Measurements from ENCODE around the gene SPARC.

Gene SPARC

DNA sequence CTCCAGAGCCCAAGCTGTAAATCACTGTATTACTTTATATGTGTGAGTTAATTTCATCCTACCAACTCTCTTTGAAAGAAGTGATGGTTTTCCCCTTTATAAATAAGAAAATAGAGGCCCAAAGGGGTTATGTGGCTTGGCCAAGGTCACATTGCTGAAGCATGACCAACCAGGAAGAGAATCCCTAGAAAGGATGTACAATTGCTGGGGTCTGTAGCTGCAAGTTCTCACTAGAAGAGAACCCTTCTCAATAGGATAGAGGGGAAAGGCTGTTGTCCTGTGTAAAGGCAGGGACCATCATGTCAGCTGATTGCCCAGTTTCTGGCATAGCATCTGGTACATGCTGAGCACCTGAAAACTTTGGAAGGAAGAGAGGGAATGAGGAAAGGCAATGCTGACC, 56.6 kb downstream of the SPARC start:
- TF ChIP-seq, protein P1, sequence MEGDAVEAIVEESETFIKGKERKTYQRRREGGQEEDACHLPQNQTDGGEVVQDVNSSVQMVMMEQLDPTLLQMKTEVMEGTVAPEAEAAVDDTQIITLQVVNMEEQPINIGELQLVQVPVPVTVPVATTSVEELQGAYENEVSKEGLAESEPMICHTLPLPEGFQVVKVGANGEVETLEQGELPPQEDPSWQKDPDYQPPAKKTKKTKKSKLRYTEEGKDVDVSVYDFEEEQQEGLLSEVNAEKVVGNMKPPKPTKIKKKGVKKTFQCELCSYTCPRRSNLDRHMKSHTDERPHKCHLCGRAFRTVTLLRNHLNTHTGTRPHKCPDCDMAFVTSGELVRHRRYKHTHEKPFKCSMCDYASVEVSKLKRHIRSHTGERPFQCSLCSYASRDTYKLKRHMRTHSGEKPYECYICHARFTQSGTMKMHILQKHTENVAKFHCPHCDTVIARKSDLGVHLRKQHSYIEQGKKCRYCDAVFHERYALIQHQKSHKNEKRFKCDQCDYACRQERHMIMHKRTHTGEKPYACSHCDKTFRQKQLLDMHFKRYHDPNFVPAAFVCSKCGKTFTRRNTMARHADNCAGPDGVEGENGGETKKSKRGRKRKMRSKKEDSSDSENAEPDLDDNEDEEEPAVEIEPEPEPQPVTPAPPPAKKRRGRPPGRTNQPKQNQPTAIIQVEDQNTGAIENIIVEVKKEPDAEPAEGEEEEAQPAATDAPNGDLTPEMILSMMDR (conservative IDR thresholded peaks at IDR 0.05; ENCODE audit: low read depth, low read length): no peak
- H2AFZ ChIP-seq (ENCODE audit: low read depth): no peak overlapping the region

DNA sequence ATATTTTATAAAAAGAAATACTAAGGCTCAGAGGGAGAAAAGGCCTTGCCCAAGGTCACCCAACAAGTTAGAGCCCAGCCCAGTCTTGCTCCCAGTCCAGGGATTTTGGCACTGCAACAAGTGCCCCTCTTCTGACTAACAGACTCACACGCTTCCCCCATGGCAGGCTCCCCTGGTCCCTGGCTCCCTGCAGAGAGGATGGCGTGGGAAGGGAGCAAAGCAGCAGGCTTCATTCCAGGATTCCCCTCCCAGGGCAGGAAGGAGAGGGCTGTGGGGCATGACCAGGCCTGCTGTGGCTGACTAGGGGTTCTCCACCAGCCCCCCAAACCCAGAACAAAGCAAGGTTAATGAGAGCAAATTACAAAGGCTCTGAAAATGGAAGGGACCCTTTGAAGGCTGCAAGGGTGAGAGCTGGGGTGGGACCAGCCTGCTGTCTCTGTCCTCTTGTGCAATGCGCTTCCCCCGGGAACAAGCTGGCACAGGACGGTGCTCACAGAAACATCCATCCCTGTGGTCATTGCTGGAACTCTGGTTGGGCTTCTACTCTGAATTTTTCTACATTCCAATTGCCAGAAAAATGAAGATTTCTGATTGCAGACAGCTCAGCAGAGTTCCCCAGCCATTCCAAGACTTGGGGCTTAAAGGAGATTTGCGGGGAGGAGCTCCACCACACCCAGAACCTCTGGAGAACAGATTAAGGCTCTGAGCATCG, 58.4 kb downstream of the SPARC start:
- Histone ChIP-seq H3K4me2 (no peak overlapping the region), H3K27ac (no peak overlapping the region), H3K4me3 (IDR thresholded peaks at IDR 0.05; ENCODE audit: insufficient read depth, low read depth, low read length) (no peak overlapping the region), H2AFZ (ENCODE audit: low read depth) (no peak overlapping the region), H3K4me1 (ENCODE audit: low read depth, poor library complexity, severe bottlenecking) (no peaks in the 10 kb centered on the region), H3K27me3 (ENCODE audit: insufficient read depth, low read depth) (no peaks in the 10 kb centered on the region), H3K9ac (no peak overlapping the region), H3K36me3 (ENCODE audit: insufficient read depth) (no peaks in the 10 kb centered on the region), H4K20me1 (ENCODE audit: insufficient read depth) (no peaks in the 10 kb centered on the region), H3K79me2 (ENCODE audit: insufficient read depth, low read depth) (no peaks in the 10 kb centered on the region)
- TF ChIP-seq, protein P1 (conservative IDR thresholded peaks at IDR 0.05; ENCODE audit: low read depth, low read length): no peak

More for the DNA sequence above, 56.6 kb downstream of the SPARC start:
- Histone ChIP-seq H3K4me2 (no peak overlapping the region), H3K36me3 (ENCODE audit: insufficient read depth) (no peaks in the 10 kb centered on the region), H4K20me1 (ENCODE audit: insufficient read depth) (no peaks in the 10 kb centered on the region), H3K27ac (no peak overlapping the region), H3K9ac (no peak overlapping the region), H3K4me3 (IDR thresholded peaks at IDR 0.05; ENCODE audit: insufficient read depth, low read depth, low read length) (no peak overlapping the region), H3K4me1 (ENCODE audit: low read depth, poor library complexity, severe bottlenecking) (no peaks in the 10 kb centered on the region), H3K27me3 (ENCODE audit: insufficient read depth, low read depth) (no peaks in the 10 kb centered on the region), H3K79me2 (ENCODE audit: insufficient read depth, low read depth) (no peaks in the 10 kb centered on the region)

DNA sequence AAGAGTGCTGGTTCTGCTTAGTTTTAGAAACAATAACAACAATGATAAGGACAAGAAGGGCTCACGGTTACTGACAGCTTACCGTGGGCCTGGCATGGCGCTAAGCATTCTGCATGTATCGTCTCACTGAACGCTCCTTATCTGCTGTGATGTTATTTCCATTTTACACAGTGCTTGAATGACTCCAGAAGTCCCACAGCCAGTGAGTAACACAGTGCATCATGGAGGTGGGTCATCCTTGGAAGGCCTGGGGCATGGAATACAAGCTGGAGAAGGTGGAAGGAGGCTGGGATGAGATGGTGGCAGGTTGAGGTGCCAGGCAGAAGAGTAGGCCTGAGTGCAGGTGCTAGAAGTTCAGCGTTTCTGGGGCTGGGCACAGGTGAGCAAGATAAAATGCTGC, 59.1 kb downstream of the SPARC start:
- Histone ChIP-seq H3K79me2 (ENCODE audit: insufficient read depth, low read depth) (no peaks in the 10 kb centered on the region), H4K20me1 (ENCODE audit: insufficient read depth) (no peaks in the 10 kb centered on the region), H3K4me1 (ENCODE audit: low read depth, poor library complexity, severe bottlenecking) (no peaks in the 10 kb centered on the region), H3K27me3 (ENCODE audit: insufficient read depth, low read depth) (no peaks in the 10 kb centered on the region), H3K4me3 (IDR thresholded peaks at IDR 0.05; ENCODE audit: insufficient read depth, low read depth, low read length) (no peak overlapping the region), H3K27ac (no peak overlapping the region), H3K9ac (no peak overlapping the region), H3K36me3 (ENCODE audit: insufficient read depth) (no peaks in the 10 kb centered on the region), H3K4me2 (no peak overlapping the region), H2AFZ (ENCODE audit: low read depth) (no peak overlapping the region)
- TF ChIP-seq, protein P1 (conservative IDR thresholded peaks at IDR 0.05; ENCODE audit: low read depth, low read length): no peak

DNA sequence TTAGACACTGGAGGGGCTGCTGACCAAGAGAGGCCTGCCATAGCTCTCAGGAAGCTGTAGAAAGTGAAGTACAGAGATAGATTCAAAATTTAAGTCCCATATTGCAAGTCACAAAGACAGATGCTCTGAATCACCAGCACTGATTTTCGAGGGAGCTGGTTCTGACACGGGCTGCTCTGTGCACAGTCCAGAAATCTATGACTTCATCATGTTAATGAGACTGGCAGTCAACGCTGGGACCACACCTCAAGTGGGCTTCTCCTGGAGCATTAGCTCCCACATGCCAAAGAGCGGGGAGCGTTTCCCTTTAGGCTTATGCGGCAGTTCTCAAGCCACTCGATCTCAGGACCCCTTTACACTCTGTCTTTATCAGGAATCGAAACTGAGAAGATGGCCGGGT, 61.4 kb downstream of the SPARC start:
- Histone ChIP-seq H3K79me2 (ENCODE audit: insufficient read depth, low read depth) (no peaks in the 10 kb centered on the region), H3K27ac (no peak overlapping the region), H3K4me2 (no peak overlapping the region), H3K9ac (no peak overlapping the region), H3K4me3 (IDR thresholded peaks at IDR 0.05; ENCODE audit: insufficient read depth, low read depth, low read length) (no peak overlapping the region), H2AFZ (ENCODE audit: low read depth) (no peak overlapping the region), H3K4me1 (ENCODE audit: low read depth, poor library complexity, severe bottlenecking) (no peaks in the 10 kb centered on the region), H4K20me1 (ENCODE audit: insufficient read depth) (no peaks in the 10 kb centered on the region), H3K36me3 (ENCODE audit: insufficient read depth) (no peaks in the 10 kb centered on the region), H3K27me3 (ENCODE audit: insufficient read depth, low read depth) (no peaks in the 10 kb centered on the region)
- TF ChIP-seq, protein P1 (conservative IDR thresholded peaks at IDR 0.05; ENCODE audit: low read depth, low read length): no peak

Measured in KMS-11 (cell line).